Measurements from ENCODE around the gene RBPJL. TPM values are rescaled to one million over a fixed set of nuclear protein-coding genes. Genes with fewer than 3 reads are reported as not detected.

RBPJL gene
- total RNA-seq, 1 donor from 2014 or later: 0.18 TPM

GRCh38 chr20:45283551-45284057 lies 23.0 kb upstream of the RBPJL start:
- Mint-ChIP-seq H3K27me3 (ENCODE audit: insufficient read depth) (peaks cover 13% of the 10 kb centered on the region), H3K36me3 (ENCODE audit: low read depth) (no peaks in the 10 kb centered on the region), H3K4me1 (ENCODE audit: low read depth) (no peaks in the 10 kb centered on the region), H3K4me3 (no peak overlapping the region), H3K9me3 (no peaks in the 10 kb centered on the region), H3K27ac (no peak overlapping the region)
- intact Hi-C loops (cut with micrococcal nuclease): no loop called here
- DNase-seq (ENCODE audit: low spot score): no peak

- Mint-ChIP-seq H3K27me3 (ENCODE audit: insufficient read depth) (peaks cover 26% of the 10 kb centered on the region), H3K27ac (no peak overlapping the region), H3K4me3 (no peak overlapping the region), H3K4me1 (ENCODE audit: low read depth) (no peaks in the 10 kb centered on the region), H3K36me3 (ENCODE audit: low read depth) (no peaks in the 10 kb centered on the region), H3K9me3 (no peaks in the 10 kb centered on the region)
- DNase-seq (ENCODE audit: low spot score): no peak
- intact Hi-C loops (cut with micrococcal nuclease): no loop called here
Observed at GRCh38 chr20:45288376-45288775, 18.3 kb upstream of the RBPJL start.

- H3K27me3 Mint-ChIP-seq (ENCODE audit: insufficient read depth): peaks cover 27% of the 10 kb centered on the region
- no peak overlapping the region for H3K27ac Mint-ChIP-seq
Observed at GRCh38 chr20:45288860-45289259, 17.8 kb upstream of the RBPJL start.

GRCh38 chr20:45289942-45290676 lies 16.5 kb upstream of the RBPJL start:
- no peak overlapping the region for H3K4me3 Mint-ChIP-seq
- H3K36me3 Mint-ChIP-seq (ENCODE audit: low read depth): peaks cover 5% of the 10 kb centered on the region
- no peaks in the 10 kb centered on the region for H3K9me3 Mint-ChIP-seq
- H3K27me3 Mint-ChIP-seq (ENCODE audit: insufficient read depth): peaks cover 27% of the 10 kb centered on the region
- DNase-seq (ENCODE audit: low spot score): no peak
- no peak overlapping the region for H3K27ac Mint-ChIP-seq
- intact Hi-C loops (cut with micrococcal nuclease): loop anchor here (10.0 kb wide), 2 partner anchors 385 to 605 kb away; no protein-coding TSS in a partner anchor
- peaks cover 5% of the 10 kb centered on the region for H3K4me1 Mint-ChIP-seq (ENCODE audit: low read depth)

More at GRCh38 chr20:45288860-45289259, 17.8 kb upstream of the RBPJL start:
- no peak overlapping the region for H3K4me3 Mint-ChIP-seq
- no peaks in the 10 kb centered on the region for H3K36me3 Mint-ChIP-seq (ENCODE audit: low read depth)
- H3K4me1 Mint-ChIP-seq (ENCODE audit: low read depth): peaks cover 2% of the 10 kb centered on the region
- DNase-seq (ENCODE audit: low spot score): no peak
- intact Hi-C loops (cut with micrococcal nuclease): no loop called here
- H3K9me3 Mint-ChIP-seq: no peaks in the 10 kb centered on the region

- Mint-ChIP-seq H3K27ac (no peak overlapping the region), H3K36me3 (ENCODE audit: low read depth) (peaks cover 5% of the 10 kb centered on the region), H3K27me3 (ENCODE audit: insufficient read depth) (peaks cover 27% of the 10 kb centered on the region), H3K4me3 (no peak overlapping the region), H3K9me3 (no peaks in the 10 kb centered on the region), H3K4me1 (ENCODE audit: low read depth) (peaks cover 5% of the 10 kb centered on the region)
- peak; percentile 55 for DNase-seq (ENCODE audit: low spot score)
- intact Hi-C loops (cut with micrococcal nuclease): loop anchor here (1.0 to 10.0 kb wide), 5 partner anchors 153 to 606 kb away; no protein-coding TSS in a partner anchor
Observed at GRCh38 chr20:45290677-45291355, 15.8 kb upstream of the RBPJL start.

- Mint-ChIP-seq H3K36me3 (ENCODE audit: low read depth) (peaks cover 8% of the 10 kb centered on the region), H3K4me3 (peak overlapping the region; percentile 6), H3K9me3 (no peaks in the 10 kb centered on the region), H3K4me1 (ENCODE audit: low read depth) (peaks cover 5% of the 10 kb centered on the region), H3K27me3 (ENCODE audit: insufficient read depth) (peaks cover 27% of the 10 kb centered on the region), H3K27ac (no peak overlapping the region)
- intact Hi-C loops (cut with micrococcal nuclease): loop anchor here (1.0 to 10.0 kb wide), 5 partner anchors 153 to 607 kb away; no protein-coding TSS in a partner anchor
- DNase-seq (ENCODE audit: low spot score): no peak
Observed at GRCh38 chr20:45291526-45291925, 15.1 kb upstream of the RBPJL start.

- intact Hi-C loops (cut with micrococcal nuclease): loop anchor here (10.0 kb wide), 2 partner anchors 388 to 608 kb away; no protein-coding TSS in a partner anchor
- Mint-ChIP-seq H3K4me3 (peak overlapping the region; percentile 63), H3K27ac (no peak overlapping the region), H3K4me1 (ENCODE audit: low read depth) (peaks cover 5% of the 10 kb centered on the region), H3K9me3 (no peaks in the 10 kb centered on the region), H3K27me3 (ENCODE audit: insufficient read depth) (peaks cover 24% of the 10 kb centered on the region), H3K36me3 (ENCODE audit: low read depth) (peaks cover 8% of the 10 kb centered on the region)
- no peak for DNase-seq (ENCODE audit: low spot score)
Observed at GRCh38 chr20:45292343-45292742, 14.3 kb upstream of the RBPJL start.

GRCh38 chr20:45293041-45294002 lies 13.3 kb upstream of the RBPJL start:
- peaks cover 22% of the 10 kb centered on the region for H3K27me3 Mint-ChIP-seq (ENCODE audit: insufficient read depth)
- H3K9me3 Mint-ChIP-seq: no peaks in the 10 kb centered on the region
- H3K27ac Mint-ChIP-seq: no peak overlapping the region
- peak overlapping the region; percentile 76 for H3K4me3 Mint-ChIP-seq
- DNase-seq (ENCODE audit: low spot score): peak; percentile 78
- H3K36me3 Mint-ChIP-seq (ENCODE audit: low read depth): peaks cover 8% of the 10 kb centered on the region
- intact Hi-C loops (cut with micrococcal nuclease): loop anchor here (1.0 to 10.0 kb wide), 4 partner anchors 8 to 609 kb away; no protein-coding TSS in a partner anchor
- H3K4me1 Mint-ChIP-seq (ENCODE audit: low read depth): peaks cover 5% of the 10 kb centered on the region

- Mint-ChIP-seq H3K36me3 (ENCODE audit: low read depth) (peaks cover 8% of the 10 kb centered on the region), H3K27ac (no peak overlapping the region)
- intact Hi-C loops (cut with micrococcal nuclease): loop anchor here (2.0 to 10.0 kb wide), 3 partner anchors 17 to 609 kb away; no protein-coding TSS in a partner anchor
Observed at GRCh38 chr20:45294003-45294368, 12.7 kb upstream of the RBPJL start.

GRCh38 chr20:45294659-45295058 lies 12.0 kb upstream of the RBPJL start:
- Mint-ChIP-seq H3K27me3 (ENCODE audit: insufficient read depth) (peaks cover 19% of the 10 kb centered on the region), H3K36me3 (ENCODE audit: low read depth) (peaks cover 11% of the 10 kb centered on the region), H3K4me1 (ENCODE audit: low read depth) (peaks cover 13% of the 10 kb centered on the region), H3K4me3 (no peak overlapping the region), H3K9me3 (no peaks in the 10 kb centered on the region), H3K27ac (no peak overlapping the region)
- DNase-seq (ENCODE audit: low spot score): no peak
- intact Hi-C loops (cut with micrococcal nuclease): loop anchor here (2.0 to 10.0 kb wide), 3 partner anchors 16 to 610 kb away; no protein-coding TSS in a partner anchor

More at GRCh38 chr20:45294003-45294368, 12.7 kb upstream of the RBPJL start:
- peaks cover 7% of the 10 kb centered on the region for H3K4me1 Mint-ChIP-seq (ENCODE audit: low read depth)
- peak overlapping the region; percentile 76 for H3K4me3 Mint-ChIP-seq
- peaks cover 22% of the 10 kb centered on the region for H3K27me3 Mint-ChIP-seq (ENCODE audit: insufficient read depth)
- no peak for DNase-seq (ENCODE audit: low spot score)
- no peaks in the 10 kb centered on the region for H3K9me3 Mint-ChIP-seq

- peaks cover 43% of the 10 kb centered on the region for H3K4me1 Mint-ChIP-seq (ENCODE audit: low read depth)
- no peaks in the 10 kb centered on the region for H3K9me3 Mint-ChIP-seq
- intact Hi-C loops (cut with micrococcal nuclease): loop anchor here (10.0 kb wide), 2 partner anchors 393 to 613 kb away; no protein-coding TSS in a partner anchor
- DNase-seq (ENCODE audit: low spot score): no peak
- H3K36me3 Mint-ChIP-seq (ENCODE audit: low read depth): peaks cover 14% of the 10 kb centered on the region
- no peak overlapping the region for H3K27ac Mint-ChIP-seq
- no peak overlapping the region for H3K4me3 Mint-ChIP-seq
- H3K27me3 Mint-ChIP-seq (ENCODE audit: insufficient read depth): peaks cover 4% of the 10 kb centered on the region
Observed at GRCh38 chr20:45297786-45298497, 8.7 kb upstream of the RBPJL start.
